Measurements from ENCODE around the gene TTLL11.

Gene TTLL11

DNA sequence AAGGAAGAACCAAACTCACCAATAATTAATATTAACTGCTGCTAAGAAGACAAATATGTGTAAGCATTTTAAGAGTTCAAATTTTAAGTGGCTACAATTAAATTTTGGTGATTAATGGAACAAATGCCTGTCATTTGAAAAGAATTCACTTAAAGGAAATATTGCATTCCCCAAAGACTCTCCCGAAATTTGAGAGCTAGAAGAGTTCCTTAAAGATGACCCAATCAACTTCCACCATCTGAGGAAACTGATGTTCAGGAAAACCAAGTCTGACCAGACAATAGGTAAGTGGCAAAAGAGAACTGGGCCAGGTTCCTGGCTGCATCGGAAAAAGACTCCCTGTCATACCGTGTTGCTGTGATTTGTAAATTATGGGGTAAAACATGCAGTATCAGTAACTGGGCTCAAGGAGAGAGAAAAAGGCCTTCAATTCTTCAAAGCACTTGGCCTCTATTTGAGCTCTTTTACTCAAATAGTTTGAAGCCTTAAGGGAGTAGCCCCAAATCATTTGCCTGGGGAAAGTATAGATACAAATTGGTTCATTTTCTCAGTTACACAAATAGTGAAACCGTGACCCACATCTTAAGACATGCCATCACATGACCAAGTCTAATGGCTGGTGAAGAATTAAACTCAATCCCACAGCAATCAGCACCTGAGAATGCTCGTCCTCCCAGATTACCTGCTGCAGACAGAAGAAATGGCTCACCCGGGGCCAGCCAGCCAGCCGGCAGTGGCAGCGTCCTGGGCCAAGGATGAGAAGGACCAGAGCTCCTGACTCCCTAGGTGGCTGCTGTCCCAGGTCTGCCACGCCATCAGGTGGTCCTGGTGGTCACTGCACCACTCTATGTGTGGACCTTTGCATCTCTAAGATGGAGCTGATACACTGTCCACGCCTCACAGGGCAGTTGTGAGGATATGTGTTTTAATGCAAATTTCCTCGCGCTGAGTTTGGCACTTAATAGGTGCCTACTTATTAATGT, 162.9 kb downstream of the TTLL11 start:
- DNase-seq, result no peak

DNA sequence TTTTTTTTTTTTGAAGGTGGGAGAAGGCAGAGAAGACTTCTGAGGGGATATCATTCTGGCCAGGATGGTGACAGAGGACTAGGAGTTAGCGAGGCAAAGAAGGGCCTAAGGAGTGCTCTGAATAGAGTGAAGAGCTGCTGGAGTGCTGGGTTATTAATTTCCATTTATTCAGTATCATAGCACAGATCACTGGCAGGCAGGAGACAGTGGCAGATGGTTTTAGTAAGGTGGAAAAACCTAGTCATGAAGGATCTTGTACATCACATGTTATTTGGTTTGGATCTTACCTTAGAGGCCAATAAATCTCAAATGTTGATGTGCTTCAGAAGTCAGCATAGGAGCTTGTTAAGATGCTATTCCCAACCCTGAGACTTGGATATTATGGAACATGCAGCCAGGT, 165.5 kb downstream of the TTLL11 start:
- no peak for DNase-seq

DNA sequence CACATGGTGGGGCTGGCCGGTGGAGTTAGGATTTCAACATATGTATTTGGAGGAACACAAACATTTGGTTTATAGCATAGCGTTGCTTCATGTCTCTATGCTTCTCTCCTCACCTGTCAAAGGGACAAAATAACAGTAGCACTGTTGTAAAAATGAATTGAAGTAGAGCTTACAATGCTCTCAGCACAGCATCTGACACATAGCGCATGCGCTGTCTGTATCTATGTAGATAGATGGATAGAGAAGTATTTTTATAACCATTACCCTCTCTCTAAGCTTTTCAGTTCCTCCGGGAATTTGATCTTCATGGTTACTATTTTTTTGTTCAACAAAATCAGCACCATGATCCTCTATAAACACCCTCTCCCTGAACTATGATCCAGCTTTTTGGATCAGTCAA, 166.0 kb downstream of the TTLL11 start:
- DNase-seq, result no peak

DNA sequence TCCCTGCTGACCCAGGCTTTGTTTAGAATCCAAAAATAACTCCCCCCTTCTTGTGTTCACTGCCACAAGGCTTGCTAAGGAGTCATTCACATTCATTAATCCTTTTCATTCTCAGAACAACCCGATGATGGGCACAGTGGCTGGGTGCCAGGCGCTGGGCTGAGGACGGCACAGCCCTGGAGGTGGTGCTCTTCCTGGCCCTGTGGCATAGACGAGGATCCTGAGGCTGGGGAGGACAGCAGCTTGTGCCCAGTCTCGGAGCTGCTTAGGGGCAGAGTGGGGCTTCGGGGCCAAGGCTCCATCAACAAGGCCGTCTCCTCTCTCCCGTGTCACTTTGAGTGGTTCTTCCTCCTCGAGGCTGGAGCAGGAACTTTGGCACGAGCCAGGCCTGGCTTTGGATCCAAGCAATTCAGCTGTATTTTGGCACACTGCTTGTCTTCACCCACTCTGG, 166.7 kb downstream of the TTLL11 start:
- DNase-seq, result no peak

DNA sequence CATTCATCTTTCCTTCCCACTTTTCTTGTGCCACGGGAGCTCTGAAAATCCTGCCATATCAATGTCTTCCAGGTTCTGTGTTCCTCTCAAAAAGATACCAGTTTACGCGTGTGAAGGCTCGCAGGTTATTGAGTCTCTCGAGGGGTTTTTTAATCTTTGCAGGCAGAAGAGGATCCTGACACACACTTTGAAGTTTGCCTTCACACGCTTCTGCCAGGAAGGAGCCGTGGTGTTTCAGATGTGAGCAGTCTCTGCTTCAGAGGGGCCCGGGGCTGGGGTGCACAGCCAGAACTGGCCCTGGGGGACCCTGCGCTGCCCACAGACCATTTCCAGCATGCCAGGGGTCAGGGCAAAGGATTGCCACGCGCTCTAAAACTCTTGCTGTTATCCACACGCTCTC, 167.2 kb downstream of the TTLL11 start:
- DNase-seq, result no peak

DNA sequence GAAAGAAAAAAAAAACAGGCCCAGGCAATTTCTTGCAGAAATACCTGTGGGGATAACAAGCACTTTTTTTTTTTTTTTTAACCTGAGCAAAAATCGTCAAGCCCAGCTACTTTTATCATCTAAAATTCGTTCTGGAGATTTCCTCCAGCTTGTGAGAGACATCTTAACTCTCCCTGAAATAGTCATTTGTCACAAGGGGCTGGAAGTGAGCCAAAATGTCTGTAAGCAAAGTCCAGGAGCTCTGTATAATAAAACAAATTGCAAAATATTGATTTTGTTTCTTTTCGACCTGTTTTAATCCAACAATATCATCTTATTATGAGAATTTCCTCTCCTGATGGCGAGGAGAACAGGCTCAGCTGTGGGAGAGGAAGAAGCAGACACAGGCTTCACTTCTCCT, 168.4 kb downstream of the TTLL11 start:
- no peak for DNase-seq

DNA sequence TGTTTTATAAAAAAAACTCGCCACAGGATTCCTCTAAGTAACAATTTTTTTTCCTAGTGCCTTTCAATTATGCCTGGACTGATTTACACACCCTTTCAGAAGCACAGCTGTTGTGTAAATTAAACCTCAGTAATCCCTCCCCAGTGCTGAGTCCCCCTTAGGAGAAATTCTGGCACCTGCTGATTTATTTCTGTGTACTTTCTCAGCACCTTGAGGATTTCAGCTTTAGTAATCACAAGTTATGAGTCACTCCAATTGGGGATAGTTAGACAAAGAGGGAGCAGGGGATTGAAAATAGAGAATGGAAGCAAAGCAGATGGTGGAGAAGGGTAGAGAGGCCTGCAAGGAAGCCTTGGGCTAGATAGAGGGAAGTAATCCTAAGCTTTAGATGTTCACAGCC, 171.7 kb downstream of the TTLL11 start:
- DNase-seq, result no peak

DNA sequence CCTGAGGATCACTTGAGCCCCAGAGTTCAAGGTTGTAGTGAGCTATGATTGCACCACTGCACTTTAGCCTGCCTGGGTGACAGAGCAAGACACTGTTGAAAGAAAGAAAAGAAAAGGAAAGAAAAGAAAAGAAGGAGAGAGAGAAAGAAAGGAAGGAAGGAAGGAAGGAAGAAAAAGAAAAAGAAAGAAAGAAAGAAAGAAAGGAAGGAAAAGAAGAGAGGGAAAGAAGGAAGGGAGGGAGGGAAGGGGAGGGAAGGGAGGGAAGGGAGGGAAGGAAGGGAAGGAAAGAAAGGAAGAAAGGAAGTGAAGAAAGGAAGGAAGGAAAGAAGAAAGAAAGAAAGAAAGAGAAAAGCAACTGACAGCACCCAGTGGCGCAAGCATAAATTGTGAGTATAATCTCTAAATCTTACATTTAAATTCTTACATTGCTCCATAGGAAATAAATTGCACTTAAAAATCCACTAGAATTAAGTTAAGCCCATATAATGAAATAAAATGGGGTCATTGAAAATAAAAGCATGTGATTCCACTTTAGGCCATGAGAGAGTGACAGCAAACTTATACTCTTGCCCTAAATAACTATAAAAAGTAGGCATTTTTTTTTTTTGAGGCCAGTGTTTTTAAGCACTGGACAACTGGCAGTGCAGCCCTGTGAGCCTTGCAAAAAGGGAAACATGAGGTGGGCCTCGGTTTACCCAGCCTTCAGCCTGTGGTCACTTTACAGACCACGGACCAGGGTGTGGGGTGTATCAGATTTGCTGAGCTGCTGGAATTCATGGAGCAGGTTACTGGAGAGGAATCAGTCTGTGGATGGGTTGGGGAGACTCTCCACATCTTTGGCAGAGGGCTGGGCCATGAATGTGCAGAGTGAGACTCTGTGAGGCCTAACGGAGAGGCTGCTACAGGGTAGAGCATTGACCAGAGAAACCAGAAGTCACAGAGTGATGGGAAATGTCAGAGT, 175.5 kb downstream of the TTLL11 start:
- DNase-seq, result no peak

DNA sequence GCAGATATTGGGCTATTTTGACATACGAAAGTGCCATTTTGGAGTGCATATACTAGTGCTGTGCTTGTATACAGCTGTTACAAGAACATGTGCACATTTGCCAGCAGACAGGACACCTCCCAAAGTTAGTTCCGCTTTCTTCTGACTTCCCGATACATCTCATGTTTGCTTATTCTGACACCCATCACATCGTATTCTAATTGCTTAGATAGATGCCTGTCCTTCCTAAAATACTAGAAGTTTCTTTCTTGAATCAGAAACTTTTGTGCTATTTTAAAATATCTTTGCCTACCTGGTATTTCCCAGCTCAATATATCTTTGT, 177.8 kb downstream of the TTLL11 start:
- DNase-seq, result no peak

DNA sequence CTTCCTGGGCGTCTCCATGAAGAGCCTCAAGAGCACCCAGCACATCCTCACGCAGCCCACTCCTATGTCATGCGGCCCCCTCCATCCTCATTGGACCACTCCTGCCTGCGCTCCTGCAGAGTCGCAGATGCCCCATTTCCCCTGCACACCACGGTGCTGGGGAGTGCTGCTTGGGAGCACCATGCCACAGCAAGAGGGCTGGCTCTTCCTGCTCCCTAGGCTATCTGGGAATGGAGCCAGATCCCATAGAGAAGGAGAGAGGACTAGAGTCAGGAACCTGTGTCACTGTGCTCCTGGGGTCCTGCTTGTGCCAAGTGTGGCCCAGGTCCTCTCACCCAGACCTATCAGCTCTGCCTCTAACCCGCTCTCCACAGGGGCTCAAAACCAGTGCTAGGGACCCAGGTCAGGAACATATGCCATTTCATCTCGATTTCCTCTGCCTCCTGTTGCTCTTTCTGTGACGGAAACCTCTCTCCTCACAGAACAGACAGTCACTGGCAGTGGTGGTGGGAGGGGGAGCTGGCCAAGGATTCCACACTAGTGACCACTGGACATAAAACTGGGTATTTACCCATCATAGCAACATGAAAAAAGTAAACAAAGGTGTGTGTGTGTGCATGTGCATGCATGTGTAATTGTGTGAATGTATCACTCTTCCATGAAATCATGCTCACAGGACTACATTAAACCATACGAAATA, 178.4 kb downstream of the TTLL11 start:
- no peak for DNase-seq

DNA sequence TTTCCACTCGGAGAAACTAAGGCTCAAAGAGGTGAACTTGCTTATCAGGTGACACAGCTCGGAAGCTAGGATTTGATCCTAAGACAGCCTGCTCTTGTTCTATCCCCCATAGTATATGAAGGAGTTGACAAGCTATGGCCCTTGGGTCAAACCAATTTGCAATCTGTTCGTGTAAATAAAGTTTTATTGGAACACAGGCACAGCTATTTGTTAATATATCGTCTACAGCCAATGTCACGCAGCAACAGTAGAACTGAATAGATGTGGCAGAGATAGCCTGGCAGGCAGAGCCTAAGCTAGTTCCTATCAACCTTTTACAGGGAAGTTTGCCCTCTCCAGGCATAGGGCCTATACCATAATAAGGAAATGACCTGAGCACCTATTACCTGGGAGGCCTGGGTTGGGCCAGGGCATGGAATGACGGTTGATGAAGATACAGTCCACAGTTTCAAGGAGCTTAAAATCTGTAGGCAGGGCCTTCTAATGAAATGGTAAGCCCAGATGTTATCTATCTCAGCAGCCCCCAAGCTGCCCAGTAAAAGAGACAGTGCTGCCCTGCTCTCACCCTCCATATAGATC, 179.0 kb downstream of the TTLL11 start:
- no peak for DNase-seq

DNA sequence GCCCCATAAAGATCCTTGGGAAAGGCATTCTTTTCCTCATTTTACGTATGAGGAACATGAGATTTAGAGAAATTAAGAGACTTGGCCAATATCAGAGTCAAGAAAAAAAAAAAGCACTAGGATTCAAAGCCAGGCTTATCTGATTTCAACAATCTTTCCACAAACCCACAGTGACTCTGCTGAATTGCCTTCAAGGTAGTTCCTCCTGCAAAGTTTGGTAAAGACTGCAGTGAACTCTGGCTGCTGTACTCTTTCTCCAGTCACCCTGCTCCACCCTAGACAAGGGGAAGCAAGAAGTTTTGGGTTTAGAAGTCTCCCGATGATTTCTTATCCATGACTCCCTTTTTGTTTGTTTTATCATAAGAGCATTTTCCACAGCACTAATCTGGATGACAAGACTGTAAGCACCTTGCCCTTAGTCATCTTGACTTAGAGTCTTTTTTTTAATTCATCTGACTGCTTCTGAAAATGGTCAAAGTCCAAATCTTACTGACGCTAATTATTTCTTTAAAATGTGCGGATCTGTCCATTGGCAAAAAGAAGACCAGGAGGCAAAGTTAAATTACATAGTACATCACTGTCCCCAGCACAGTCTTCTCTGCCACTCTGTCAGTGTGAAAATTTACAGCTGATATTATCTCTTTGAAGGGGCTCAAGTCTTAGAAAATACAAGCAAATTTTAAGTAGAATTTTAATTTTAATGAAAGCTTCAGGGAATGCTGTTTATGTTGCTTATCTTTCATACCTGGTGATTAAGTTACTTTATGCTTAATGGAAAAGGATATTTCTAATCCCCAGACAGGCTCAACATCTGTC, 180.1 kb downstream of the TTLL11 start:
- no peak for DNase-seq

DNA sequence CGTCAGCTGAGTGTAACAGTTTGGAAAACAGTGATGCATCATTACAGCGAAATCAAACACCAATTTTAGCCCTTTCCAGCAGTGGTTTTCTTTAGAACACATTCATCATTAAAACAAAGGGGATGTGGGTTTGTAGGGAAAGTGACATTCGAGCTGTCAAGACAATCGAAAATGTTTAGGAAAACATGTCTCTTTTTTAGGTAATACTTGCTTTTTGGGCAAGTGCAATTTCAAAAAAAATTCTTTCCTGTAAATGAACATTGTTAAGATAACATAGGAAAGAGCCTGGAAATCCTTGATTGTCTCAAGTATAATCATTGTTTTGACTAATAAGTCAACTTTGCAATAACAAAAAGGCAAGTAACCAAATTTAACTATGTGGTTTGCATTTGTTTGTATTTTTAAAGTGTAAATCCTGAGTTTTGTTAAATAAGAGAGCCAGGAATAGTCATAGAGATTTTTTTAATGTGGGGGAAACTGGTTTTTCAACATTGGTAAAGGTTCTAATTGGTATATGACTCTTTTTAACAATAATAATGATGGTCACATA, 182.5 kb downstream of the TTLL11 start:
- no peak for DNase-seq

DNA sequence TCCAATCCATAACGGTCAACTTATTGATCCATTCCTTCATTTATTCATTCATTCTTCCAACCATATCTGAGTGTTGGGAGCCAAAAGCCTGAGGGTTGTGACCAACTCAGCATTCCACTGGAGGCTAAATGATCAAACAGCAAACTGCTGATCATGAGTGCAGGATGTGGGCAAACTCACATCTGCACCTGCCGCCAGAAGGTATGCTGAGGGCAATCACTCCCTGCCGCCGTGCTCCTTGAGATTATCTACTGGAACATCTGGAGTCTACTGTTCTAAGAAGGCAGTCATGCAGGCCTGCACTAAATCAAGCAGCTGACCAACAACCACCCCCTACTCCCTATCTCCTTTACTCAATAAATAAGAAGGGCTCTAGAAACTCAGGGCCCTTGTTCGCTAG, 184.0 kb downstream of the TTLL11 start:
- DNase-seq, result no peak

DNA sequence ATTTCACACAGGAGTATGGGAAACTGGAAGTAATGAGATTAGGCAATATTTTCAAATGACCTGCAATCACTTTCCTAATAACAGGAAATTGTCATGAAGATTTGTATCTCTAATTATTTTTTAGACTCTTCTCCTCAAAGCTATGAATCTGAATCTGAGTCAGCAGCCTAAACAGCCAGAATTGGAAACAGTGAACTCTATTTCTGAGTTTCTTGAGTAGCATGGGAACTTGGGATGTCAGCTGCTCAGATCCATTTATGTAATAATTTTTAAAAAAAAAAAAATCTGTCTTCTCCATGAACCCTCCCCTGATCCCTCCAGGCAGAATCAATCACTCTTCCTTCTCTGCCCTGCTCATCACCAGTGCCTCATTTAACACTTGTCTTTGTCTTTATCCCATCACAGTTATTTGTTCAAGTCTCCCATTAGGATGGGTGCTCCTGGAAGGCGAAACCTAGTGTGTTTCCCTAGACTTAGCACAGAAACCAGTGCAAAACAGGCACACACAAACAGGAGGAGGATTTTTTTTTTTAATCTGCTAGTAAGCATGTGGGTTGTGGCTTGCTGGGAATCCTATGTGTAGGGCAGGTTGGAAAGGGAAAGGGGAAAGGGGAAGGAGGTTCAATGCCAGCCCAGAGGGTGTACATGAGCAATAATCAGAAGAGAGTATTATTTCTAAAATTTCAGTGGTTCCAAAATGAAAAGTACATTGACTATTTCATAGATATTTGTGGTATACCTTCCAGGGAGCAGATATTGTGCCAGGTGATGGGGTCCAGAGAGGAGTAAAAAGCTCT, 186.8 kb downstream of the TTLL11 start:
- peak; percentile 45 for DNase-seq

DNA sequence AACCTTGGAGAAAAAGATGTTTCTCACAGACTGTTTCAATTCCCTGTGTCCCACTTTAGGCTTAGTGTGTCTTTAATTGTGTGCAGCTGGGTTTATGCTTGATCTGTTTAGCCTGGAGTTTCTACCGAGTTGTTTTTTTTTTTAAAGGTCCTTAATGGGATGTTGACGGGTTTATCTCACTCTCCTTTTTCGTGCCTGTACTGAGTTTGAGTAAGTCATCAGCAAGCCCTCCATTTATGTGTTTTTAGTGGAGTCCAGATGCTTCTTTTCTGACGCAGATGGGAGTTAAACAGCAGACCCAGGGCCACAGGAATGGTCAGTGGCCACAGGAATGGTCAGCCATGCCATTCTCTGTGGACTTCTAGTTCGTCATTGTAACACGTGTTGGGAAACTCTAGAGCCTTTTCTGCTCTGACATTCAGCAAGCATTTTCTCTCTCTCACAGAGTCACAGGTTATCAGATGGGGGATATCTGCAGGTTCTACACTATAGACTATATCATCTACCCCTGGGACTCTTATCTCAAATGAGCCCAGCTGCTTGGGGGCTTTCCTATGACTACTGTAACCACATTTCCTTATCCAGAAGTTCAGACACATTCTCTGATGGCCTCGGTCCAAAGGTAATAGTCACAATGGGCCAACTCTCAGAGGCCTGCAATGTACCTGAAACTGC, 190.5 kb downstream of the TTLL11 start:
- DNase-seq, result peak; percentile 97

DNA sequence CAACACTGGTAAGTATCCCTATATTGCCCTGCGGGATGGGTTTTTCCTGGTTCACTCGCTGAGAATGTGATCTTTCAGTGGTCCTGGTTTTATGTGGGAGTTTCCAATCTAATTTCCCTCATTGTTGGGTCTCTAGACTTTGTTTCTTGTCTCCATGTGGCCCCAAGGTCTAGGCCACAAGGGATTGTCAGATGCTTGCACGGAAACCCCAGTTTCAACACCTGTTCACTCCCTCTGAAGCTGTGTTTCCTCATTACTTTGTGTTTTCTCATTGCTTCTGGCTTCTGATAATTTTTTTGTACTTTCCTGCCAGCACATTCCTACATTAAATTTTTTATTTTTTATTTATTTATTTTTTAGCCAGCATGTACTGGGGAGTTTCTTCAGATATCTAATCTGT, 191.5 kb downstream of the TTLL11 start:
- no peak for DNase-seq

DNA sequence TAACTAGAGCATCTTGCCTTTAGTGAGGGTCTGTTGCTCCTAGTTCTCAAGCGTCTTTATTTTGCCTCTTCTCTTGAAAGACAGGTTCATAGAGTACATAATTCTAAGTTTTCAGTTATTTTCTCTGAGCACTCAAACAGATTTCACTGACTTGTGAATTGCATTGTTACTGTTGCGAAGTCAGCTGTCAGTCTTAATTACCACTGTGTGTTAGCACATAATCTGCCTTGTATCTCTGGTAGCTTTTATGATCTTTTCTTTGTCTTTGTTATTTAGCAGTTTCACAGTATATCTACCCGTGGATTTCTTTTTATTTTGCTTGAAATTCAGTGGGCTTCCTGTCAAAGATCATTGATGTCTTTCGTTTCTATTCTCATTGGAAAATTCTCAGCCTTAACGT, 192.9 kb downstream of the TTLL11 start:
- no peak for DNase-seq

DNA sequence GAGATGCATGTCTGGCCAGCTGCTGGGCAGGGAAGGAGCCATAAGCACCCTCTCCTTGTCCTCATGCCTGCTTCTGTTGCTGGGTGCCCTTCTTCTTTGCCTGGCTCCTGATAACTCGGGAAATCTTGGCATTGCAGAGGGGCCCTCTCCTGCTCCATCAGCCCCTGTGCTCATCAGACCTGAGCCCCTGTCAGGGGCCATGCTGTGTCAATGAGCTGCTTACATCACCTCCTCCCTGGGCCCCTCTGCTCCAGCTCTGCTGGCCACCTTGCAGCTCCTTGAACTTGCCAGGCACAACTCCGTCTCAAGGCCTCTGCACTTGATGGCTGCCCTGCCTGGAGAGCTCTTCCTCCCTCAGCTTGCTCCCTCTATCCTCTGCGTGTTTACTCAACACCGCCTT, 194.3 kb downstream of the TTLL11 start:
- DNase-seq, result no peak

DNA sequence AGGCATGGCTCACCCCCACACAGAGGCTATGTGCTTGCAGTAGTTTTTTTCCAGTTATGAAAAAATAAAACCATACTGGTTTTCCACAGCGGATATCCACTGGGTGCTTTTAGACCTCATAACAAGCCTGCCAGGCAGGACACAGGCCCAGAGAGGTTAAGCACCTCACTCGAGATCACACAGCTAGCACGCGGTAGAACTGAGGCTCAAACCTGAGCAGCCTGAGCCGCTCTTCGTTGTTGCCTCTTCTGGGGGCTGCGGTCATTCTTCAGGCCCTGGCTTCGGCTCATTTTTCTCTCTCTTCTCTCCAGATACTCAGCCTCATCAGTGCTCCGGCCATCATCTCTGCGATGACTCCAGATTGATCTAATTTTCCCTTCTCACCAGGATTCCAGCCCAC, 196.0 kb downstream of the TTLL11 start:
- no peak for DNase-seq
